Renal cortex interstitium (tissue), 11 donors: ENCODE data around the gene CEACAM7. TPM values are rescaled to one million over a fixed set of nuclear protein-coding genes. Genes with fewer than 3 reads are reported as not detected.
"Not testable (repeated sequence)": the region's sequence is repeated elsewhere in the genome, so short reads cannot be mapped to it uniquely, and the experiment has no call there.

Experiments used
- DNase-seq, 11 donors: peaks; one replicate each; pipeline ENCODE4 v3.0.0-alpha.2; 2013; ENCODE audit warnings: low read depth in 9 of 11, low spot score in 4 of 11; ENCODE audit errors: extremely low read depth in 1 of 11
- polyA plus RNA-seq, 3 donors: library from polyadenylated mRNA; unstranded; fragments of 120-200 nt; gene quantifications; one replicate each; pipeline ENCODE4 v1.2.1, GENCODE V29; 2013; ENCODE audit not compliant: insufficient read length in 3 of 3

The CEACAM7 gene
- polyA plus RNA-seq, 3 donors = not detected

DNA sequence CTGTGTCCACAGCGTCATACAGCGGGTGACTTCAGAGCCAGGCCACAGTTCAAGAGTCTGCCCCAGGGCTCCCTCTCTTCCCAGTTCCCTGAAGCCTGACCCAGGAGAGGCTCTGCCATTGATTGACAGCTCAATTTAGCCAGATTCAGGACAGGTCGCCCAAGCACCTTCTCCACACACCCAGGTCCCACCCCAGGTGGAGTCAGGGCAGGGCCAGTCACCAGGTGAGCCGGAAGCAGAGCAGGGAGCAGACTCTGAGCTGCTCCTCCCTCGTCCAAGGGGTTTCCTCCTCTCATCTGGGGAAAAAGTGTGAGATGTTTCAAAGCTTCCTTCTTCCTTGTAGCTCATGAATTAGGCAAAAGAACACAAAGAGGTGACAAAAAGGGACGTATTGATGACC is 5.6 kb downstream of the CEACAM7 start:
- no peak for DNase-seq

GRCh38 chr19:41671486-41671885 is 16.6 kb downstream of the CEACAM7 start:
- no peak for DNase-seq

GRCh38 chr19:41670755-41671154 is 17.3 kb downstream of the CEACAM7 start:
- DNase-seq = no peak

GRCh38 chr19:41668315-41668714 is 19.8 kb downstream of the CEACAM7 start:
- DNase-seq = no peak

- DNase-seq = no peak
Observed at GRCh38 chr19:41666075-41666474, 22.0 kb downstream of the CEACAM7 start.

GRCh38 chr19:41657157-41657556 is 30.9 kb downstream of the CEACAM7 start:
- no peak for DNase-seq

GRCh38 chr19:41656756-41657155 is 31.3 kb downstream of the CEACAM7 start:
- DNase-seq = not testable (repeated sequence)

- no peak for DNase-seq
Observed at GRCh38 chr19:41652250-41652649, 35.8 kb downstream of the CEACAM7 start.

DNA sequence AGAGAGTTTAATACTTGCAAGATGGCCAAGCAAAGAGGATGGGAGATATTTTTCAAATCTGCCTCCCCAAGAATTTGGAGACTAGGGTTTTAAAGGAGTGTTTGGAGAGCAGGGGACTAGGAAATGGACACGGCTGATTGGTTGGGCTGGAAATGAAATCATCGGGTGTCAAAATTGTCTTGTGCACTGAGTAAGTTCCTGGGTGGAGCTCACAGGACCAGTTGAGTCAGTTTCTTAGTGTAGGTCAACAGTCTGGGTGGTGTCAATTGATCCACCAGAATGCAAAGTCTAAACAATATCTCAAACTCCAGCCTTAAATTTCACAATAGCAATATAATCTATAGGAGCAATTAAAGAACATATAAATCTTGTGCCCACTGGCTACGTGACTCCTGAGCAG is 38.2 kb downstream of the CEACAM7 start:
- no peak for DNase-seq

- DNase-seq = no peak
Observed at GRCh38 chr19:41646589-41647204, 41.4 kb downstream of the CEACAM7 start.

DNA sequence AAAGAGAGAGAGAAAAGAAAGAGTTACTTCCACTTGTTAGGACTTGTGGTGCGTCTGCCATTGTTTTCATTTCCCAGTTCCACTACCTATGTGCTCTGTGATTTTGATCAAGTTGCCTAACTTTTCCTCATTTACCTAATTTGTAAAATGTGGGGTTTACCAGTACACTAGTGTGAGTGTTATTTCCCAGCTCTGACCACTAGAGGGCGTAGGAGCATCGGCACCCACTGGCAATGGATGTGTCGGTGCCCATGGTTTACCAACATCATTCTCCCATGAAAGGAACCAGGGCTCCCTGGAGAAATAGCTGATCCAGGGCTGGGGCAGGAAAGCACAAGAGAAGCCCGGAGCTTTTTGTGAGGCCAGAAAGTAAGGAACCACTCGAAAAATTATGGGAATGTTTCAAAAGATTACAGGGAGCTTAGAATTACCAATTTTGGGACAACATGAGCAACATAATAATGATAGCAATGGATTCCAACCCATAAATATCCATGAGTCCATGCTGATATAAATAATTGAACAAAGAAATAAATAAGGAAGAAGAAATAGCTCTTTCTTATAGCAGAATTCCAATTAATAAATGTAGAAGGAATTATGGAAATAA is 46.1 kb downstream of the CEACAM7 start:
- peak in 8 of 11 donors; percentile 1 to 15 (median 12) for DNase-seq

DNA sequence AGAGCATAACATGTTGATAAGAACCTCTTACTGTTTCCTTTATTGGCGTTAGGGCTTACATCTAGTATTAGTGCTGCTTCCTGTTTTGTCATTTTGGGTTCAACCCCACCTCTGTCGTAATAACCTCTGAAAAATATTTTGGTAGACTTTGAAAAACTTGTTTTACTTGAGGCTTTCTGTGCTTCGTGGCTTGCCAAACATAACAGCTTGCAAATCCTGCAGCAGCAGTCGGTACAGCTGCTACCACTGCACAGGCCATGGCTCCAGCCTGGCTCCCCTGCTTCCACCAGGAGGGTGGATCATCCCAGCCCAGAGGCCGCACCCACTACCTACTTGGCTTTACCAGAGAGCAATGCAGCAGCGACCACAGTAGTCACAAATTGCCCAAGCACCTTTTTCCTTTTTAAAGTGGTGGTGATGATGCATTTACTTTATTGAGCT is 49.4 kb downstream of the CEACAM7 start:
- DNase-seq = no peak

- no peak for DNase-seq
Observed at GRCh38 chr19:41637484-41637883, 50.6 kb downstream of the CEACAM7 start.

GRCh38 chr19:41627966-41628675 is 59.9 kb downstream of the CEACAM7 start:
- DNase-seq = no peak

GRCh38 chr19:41626877-41627276 is 61.2 kb downstream of the CEACAM7 start, which contains the start of gene CEACAM4:
Gene CEACAM4, minus strand, starts transcription at chr19:41627074. Its CDS starts 111 bp downstream, at chr19:41626963.
- no peak for DNase-seq

DNA sequence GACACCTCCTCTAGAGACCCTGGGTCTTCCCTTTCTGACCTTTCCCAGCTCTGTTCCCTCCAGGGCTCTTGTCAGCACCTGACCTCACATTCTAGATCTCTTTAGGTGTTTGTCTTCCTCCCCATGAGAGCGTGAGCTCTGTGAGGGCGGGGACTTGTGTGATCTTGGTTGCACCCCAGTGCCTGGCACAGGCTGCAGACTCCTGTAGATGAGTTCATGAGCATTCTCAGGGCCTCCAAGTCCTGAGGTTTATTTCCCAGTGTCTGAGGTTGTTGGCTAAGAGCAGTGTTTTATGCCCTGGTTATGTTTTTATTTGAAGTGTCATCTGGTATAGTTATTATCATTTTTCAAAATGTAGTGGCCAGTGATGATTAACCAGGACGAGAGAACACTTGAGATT is 61.8 kb downstream of the CEACAM7 start:
- no peak for DNase-seq

- DNase-seq = no peak
Observed at GRCh38 chr19:41624937-41625336, 63.1 kb downstream of the CEACAM7 start.

GRCh38 chr19:41624515-41624914 is 63.6 kb downstream of the CEACAM7 start:
- DNase-seq = no peak

DNA sequence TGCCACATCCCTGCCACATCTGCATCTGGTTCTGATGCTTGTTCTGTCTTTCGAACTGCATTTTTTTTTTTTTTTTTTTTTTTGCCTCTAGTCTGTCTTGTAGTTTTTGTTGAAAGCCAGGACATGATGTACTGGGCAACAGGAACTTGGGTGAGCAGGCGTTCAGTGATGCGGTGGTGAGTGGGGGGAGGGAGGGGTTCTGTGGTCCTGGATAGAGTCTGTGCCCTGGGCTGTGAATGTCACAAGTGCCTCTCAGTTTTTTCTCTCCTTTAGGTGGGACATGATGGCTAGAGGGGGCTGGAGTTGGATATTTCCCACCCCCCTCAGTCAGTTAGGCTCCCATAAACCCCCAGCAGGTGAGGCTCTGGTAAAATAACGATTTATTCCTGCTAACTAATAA is 64.7 kb downstream of the CEACAM7 start:
- no peak for DNase-seq
